GOT3 (cell line): ENCODE measurements around the gene EVI5L.

Source experiments
- DNase-seq: peaks from one replicate; lab custom pipeline; 2025; ENCODE audit warnings: mixed read lengths; lab: John Stamatoyannopoulos, UW

EVI5L gene

GRCh38 chr19:7898967-7899366, 68.9 kb downstream of the EVI5L start:
- no peak for DNase-seq

GRCh38 chr19:7899751-7900378, 69.8 kb downstream of the EVI5L start:
- DNase-seq = no peak

- no peak for DNase-seq
Observed at GRCh38 chr19:7900401-7900870, 70.4 kb downstream of the EVI5L start.

GRCh38 chr19:7900931-7901330, 70.9 kb downstream of the EVI5L start:
- no peak for DNase-seq

GRCh38 chr19:7901337-7901736, 71.3 kb downstream of the EVI5L start:
- DNase-seq = no peak

- DNase-seq = no peak
Observed at GRCh38 chr19:7902796-7903243, 72.8 kb downstream of the EVI5L start.

GRCh38 chr19:7903244-7904073, 73.4 kb downstream of the EVI5L start, which contains the start of gene MAP2K7:
TSS of gene MAP2K7 (plus strand) at chr19:7903877. CDS start at chr19:7903945, 68 bp downstream.
- DNase-seq = peak; percentile 99

GRCh38 chr19:7904074-7905020, 74.3 kb downstream of the EVI5L start:
- no peak for DNase-seq

- no peak for DNase-seq
Observed at GRCh38 chr19:7905268-7905667, 75.2 kb downstream of the EVI5L start.

GRCh38 chr19:7905859-7906258, 75.8 kb downstream of the EVI5L start:
- no peak for DNase-seq

GRCh38 chr19:7907122-7907521, 77.1 kb downstream of the EVI5L start:
- DNase-seq = no peak

GRCh38 chr19:7907544-7907943, 77.5 kb downstream of the EVI5L start:
- no peak for DNase-seq

- DNase-seq = no peak
Observed at GRCh38 chr19:7908078-7908699, 78.2 kb downstream of the EVI5L start.

- no peak for DNase-seq
Observed at GRCh38 chr19:7908742-7909461, 78.9 kb downstream of the EVI5L start.

- DNase-seq = no peak
Observed at GRCh38 chr19:7909471-7910067, 79.6 kb downstream of the EVI5L start.

GRCh38 chr19:7910321-7911161, 80.5 kb downstream of the EVI5L start:
- no peak for DNase-seq

- no peak for DNase-seq
Observed at GRCh38 chr19:7911508-7912143, 81.6 kb downstream of the EVI5L start.

- no peak for DNase-seq
Observed at GRCh38 chr19:7912144-7912696, 82.2 kb downstream of the EVI5L start.
